ENCODE results near the gene SELENOS.

DNA sequence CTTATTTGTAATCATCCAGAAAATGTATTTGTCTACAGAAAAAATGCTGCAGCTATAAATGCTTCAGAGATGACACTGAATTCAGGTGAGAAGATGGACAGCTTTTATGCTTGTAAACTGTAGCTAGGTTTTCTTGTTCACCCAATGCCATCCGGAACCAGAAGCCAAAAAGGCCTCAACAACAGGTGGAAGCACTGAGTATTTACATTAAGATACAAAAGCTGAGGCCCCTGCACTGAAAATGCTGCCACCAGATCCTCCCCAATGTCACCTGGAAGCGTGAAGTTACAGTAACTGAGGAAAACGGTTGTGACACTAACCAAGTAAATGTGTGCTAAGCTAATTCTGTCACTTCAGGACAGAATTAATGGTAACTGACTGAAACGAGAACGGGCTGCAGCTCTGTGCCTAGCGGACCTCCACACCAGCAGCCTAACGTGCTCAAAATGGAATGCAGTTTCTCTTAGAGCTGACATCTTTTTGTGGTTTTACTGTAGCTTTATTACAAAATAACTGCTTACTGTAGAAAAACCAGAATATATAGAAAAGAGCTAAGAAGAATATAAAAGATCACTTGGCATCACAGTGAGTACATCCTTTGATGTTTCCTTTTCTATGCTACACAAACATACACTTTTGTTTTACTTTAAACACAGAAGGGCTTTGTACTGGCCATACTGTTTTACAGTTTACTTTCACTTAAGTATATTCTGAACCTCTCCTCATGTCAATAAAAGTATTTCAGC is 33.1 kb downstream of the SELENOS start:
- TF ChIP-seq, protein P1, sequence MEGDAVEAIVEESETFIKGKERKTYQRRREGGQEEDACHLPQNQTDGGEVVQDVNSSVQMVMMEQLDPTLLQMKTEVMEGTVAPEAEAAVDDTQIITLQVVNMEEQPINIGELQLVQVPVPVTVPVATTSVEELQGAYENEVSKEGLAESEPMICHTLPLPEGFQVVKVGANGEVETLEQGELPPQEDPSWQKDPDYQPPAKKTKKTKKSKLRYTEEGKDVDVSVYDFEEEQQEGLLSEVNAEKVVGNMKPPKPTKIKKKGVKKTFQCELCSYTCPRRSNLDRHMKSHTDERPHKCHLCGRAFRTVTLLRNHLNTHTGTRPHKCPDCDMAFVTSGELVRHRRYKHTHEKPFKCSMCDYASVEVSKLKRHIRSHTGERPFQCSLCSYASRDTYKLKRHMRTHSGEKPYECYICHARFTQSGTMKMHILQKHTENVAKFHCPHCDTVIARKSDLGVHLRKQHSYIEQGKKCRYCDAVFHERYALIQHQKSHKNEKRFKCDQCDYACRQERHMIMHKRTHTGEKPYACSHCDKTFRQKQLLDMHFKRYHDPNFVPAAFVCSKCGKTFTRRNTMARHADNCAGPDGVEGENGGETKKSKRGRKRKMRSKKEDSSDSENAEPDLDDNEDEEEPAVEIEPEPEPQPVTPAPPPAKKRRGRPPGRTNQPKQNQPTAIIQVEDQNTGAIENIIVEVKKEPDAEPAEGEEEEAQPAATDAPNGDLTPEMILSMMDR (IDR thresholded peaks at IDR 0.05), result no peak
- no peak for TF ChIP-seq POLR2A (IDR thresholded peaks at IDR 0.05)
